GM18951 (cell line): Measurements from ENCODE around the gene RHBDF1.
"Not testable (repeated sequence)": the region's sequence is repeated elsewhere in the genome, so short reads cannot be mapped to it uniquely, and the experiment has no call there.

ENCODE experiments used
- POLR2A ChIP-seq: IDR thresholded peaks from 4 replicates; pipeline ENCODE4 v1.6.1; 2011; ENCODE audit warnings: mild to moderate bottlenecking; ENCODE audit not compliant: insufficient read length, insufficient read depth; ENCODE audit errors: extremely low read depth
- in situ Hi-C: fragments of 300-500 bp; cut with MboI; formaldehyde crosslinking; loops from one replicate; pipeline ENCODE4 v1.12.0; 2022; ENCODE audit warnings: low sequenced_read_pairs, mixed read lengths, inconsistent platforms; ENCODE audit not compliant: unreplicated experiment

RHBDF1 gene

DNA sequence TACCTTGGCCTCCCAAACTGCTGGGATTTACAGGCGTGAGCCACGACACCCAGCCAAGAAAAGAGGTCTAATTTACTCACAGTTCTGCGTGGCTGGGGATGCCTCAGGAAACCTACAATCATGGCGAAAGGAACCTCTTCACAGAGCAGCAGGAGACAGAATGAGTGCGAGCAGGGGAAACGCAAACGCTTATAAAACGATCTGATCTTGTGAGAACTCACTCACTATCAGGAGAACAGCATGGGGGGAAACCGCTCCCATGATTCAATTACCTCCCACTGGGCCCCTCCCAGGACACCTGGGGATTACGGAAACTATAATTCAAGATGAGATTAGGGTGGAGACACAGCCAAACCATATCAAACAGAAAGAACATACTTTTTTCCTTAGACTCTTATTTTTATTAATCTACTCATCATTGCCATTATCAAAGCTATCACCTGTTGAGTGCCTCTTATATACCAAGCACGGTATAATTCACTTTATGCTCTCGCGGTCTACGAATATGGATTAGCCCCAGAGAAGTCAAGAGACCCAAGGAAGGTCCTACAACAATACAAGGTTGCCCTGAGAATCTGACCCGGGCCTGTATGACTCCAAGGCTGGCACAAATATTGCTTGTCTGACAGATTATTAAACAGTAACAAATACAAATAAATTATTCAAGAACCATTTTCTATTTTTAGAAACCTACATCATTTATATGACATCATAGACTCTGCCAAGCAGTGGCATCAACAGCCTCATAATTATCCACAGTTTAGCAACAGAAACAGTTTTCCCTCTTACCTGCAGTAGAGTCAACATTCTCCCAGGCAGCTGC is 21.5 kb downstream of the RHBDF1 start:
- in situ Hi-C loops, result no loop called here
- TF ChIP-seq POLR2A, result no peak

DNA sequence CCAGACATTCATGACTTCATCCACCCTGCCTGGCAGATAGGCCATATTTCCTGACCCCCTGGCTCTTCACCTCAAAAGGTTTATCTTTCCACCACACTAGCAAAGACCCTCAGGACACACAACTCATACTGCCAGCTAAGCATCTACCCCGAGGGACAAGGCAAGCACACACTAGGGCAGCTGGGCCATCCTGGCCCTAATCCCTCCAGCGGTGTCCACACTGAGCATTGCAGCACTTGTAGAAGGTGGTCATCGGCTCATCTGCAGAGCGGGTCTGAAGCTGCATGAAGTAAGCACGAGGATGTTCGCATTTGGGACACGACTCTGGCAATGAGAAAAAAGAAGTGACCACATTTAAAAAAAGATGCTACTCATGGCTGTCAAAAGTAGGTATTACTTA is 25.2 kb downstream of the RHBDF1 start:
- in situ Hi-C loops, result no loop called here
- no peak for TF ChIP-seq POLR2A

DNA sequence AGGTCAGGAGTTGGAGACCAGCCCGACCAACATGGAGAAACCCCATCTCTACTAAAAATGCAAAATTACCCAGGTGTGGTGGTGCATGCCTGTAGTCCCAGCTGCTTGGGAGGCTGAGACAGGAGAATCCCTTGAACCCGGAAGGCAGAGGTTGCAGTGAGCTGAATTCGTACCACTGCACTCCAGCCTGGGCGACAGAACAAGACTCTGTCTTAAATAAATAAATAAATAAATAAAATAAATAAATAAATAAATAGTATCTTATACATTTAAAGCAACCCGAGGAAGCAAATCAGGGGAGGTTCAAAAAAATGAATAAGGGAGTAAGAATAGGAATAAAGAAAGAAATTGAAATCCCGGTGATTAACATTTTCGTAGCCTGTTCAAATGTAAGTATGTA is 25.9 kb downstream of the RHBDF1 start:
- in situ Hi-C loops, result not testable (repeated sequence)

DNA sequence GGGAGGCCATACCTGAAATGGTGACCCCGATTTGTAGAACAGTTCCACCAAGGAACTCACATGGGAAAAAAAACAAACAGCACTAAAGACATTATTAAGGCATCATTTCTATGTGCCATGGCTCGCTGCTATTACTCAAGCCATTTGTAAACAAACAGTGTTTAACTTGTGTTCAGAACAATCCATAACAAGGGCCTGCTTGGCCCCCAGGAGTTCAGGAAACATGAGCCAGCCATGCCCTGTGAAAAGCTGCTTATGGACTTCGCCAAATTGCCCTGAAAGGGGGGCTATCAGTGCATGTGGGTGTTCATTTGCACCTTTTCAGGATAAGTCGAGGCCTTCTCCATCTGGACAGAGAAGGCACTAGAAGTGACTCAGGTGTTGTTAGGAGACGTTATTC is 27.0 kb downstream of the RHBDF1 start:
- in situ Hi-C loops, result no loop called here
- no peak for TF ChIP-seq POLR2A

DNA sequence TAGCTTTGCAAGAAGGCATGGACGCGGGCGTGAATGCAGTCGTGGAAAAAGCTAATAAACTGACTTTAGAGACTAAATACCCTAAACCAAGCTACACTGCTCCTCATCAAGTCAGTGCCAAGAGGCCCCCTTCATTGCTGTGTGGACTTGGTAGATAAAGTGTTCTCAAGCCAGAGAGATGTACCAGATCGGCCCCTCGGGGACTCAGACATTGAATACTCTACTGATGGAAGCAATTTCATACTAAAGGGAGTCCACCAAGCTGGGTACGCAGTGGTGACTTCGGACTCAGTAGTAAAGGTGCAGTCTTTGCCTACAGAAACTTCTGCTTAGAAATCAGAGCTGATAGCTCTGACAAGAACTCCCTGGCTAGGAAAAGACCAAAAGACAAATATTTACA is 27.8 kb downstream of the RHBDF1 start:
- in situ Hi-C loops, result no loop called here
- no peak for TF ChIP-seq POLR2A

DNA sequence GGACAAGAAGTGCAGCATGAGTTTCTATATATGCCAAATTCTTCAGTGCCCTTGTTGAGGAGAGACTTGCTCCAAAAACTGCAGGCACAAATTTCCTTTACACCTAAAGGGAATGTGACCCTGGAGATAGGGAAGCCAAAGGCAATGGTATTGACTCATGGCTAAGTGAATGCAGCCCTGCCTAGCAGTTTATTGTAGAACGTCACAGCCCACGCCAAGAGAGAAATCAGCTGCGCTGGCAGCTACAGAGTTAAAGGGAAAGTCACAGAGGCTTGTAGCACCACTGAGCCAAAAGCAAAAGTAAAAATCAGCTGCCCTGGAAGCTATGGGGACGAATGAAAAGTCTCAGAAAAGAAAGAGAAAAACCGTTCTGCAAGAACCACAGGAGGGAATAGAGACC is 29.1 kb downstream of the RHBDF1 start:
- TF ChIP-seq POLR2A, result no peak
- in situ Hi-C loops, result no loop called here

DNA sequence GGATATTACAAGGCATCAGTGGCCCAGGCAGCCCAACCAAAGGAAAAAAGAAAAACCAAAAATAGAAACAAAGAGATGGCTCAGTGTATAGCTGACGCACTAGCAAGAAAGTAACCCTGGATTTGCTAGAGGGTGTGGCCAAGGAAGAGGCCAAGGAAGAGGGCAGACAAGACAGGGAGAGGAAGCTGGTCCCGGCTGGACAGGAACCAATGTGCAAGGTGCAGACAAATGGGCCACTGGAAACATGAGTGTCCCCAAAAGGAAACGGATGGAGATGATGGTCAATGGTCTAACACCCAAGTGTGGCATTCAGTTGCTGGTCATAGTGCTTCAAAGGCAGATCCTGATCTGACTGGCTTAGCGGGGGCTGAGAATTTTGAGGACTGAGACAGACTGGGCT is 29.7 kb downstream of the RHBDF1 start:
- in situ Hi-C loops, result no loop called here
- no peak for TF ChIP-seq POLR2A

DNA sequence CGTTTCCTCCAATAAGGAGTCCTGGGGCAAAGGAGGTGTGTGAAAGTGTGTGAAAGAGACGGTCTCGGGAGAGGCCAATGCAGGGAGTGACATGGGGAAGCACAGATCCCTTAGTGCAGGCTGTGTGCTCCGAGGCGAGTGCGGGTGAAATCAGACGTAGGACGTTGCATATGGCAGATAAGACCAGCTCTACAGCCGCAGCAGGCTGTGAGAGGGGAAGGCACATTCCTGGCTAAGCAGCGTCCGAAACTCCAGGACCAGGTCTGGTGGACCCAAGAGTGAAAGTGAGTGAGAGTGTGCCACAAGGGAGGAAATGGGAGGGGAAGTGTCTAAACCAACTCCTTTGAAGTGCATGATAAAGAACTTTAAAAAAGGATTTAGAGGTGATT is 30.4 kb downstream of the RHBDF1 start:
- no peak for TF ChIP-seq POLR2A
- in situ Hi-C loops, result no loop called here

DNA sequence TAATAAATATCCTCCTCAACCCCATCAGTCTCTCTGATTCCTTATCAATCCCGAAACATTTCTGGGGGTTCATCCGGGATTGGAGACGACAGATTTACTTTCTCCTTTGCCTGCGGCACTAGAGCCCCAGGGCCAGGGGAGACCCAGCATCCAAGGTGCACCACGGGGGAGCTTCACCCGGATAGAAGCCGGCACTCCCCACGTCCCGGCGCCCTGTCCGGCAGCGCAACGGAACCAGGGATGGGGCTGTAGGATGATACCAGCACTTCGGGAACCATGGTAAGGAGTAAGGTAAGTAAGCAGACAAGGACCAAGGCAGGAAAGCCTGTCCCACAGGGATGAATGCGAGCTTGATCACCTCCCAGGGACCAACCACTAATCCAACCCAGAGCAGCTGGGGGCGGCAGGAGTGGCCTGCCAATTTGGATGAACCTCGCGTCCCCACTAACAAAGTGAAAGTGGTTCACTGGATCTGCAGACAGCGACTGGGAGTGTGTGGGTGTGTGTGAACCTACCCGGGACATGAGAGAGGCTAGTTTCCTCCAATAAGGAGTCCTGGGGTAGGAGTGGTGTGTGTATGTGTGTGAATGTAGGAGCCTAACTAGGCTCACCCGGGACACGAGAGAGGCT is 30.9 kb downstream of the RHBDF1 start:
- TF ChIP-seq POLR2A, result no peak
- in situ Hi-C loops, result no loop called here

DNA sequence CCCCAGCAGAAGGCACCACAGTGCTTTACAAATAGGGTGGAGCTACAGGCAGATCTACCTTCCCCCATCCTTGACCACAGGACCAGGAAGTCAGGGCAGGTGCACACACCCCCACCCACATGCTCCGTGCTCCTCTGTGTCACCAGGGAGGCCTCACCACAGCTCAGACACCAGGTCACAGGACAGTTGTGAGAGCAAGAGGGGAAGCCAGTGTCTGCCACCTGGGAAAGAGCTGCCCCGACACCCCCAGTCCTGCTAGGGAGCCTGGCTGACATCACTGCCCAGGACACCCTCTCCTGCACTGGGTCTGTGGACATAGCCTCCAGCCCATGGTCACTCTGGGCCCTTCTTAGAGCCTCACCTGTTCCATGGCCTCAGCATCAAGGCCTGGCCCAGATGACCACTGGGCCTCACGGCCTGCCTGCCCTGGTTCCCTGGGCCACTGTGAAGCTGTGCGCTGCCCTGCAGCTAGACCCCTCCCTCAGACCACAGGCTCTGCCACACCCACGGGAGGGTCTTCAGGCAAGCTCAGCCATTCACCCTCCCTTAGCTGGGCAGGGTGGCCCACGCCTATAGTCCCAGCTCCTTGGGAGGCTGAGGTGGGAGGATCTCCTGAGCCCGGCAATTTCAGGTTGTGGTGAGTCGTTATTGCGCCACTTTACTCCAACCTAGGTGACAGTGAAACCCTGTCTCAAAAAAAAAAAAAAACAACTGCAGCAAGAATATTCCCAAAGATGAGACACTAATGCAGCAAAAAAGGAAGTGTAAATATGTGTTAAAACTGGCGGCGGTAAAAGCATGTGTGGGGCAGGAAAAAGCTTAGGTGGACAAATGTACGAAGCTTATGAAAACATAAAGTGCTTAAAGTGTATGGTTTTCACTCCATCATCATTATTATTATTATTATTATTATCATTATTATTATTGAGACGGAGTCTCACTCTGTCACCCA is 33.2 kb downstream of the RHBDF1 start:
- in situ Hi-C loops, result no loop called here
- TF ChIP-seq POLR2A, result peak; percentile 32

DNA sequence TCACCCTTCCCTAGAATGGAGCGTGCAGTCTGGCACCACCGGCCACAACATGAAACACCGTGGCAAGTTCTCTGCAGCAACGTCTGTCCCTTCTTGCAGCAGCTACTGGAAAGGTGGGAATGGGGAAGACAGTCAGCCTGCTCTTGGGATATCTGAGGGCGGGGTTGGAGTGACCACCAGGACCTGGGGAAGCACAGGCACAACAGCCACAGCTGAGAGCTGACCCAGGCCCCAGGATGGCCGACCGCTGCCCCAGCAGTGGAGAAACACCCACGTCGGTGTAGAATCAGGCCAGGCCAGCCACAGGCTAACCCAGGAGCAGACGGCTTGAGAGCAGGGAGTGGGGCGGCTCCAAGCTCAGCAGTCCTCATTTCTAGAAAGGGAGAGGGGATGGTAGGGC is 34.2 kb downstream of the RHBDF1 start:
- in situ Hi-C loops, result not testable (repeated sequence)

DNA sequence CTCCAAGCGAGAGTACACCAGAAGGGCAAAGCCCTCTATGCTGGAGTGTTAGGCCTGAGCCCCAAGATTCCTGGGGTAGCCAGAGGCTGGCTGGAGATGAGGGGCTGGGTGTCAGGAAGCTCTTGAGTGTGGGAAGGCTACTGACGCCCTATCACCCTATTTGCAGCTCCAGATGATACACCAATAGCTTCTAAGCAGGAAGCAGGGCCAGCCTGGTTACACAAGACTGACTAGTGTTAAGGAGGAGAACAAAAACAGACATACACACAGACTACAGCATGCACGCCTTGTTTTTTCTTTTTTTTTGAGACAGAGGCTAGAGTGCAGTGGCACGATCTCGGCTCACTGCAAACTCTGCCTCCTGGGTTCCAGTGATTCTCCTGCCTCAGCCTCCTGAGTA is 34.9 kb downstream of the RHBDF1 start:
- in situ Hi-C loops, result no loop called here
- TF ChIP-seq POLR2A, result no peak

DNA sequence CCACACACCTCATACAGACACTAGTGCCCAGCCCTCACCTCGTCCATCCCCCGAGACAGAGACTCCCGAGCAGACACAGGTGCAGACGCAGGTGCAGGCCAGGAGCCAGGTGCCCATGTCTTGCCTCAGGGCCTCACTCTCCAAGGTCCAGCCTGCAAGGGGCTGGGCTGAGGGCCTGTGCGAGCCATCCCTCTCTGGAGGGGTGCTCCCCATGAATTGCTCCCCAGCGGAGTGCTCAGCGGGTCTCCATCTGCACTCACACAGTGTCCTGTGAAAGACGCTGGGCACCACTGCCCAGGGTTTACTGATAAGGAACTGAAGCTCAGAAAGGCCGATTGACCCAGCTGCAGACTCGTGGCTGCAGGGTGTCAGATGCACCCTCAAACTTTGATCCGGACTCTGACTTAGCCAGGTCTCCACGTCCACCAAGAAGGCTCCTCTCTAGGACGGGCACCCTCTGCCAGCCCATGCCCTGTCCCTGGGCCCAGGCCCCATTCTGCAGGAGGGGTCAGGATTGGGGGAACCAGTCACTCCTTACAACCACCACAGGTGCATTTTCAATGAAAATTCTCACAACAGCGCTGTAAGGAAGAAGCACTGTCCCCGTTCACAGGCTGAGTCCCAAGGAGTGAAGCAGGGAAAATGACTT is 36.0 kb downstream of the RHBDF1 start:
- no peak for TF ChIP-seq POLR2A
- in situ Hi-C loops, result no loop called here
